SJCRH30 (cell line): ENCODE data around the gene DMC1. TPM values are rescaled to one million over a fixed set of nuclear protein-coding genes. Genes with fewer than 3 reads are reported as not detected.

Experiments
- DNase-seq, 2 experiments: peaks; one replicate each; pipeline ENCODE4 v3.0.0-alpha.2; 2015 to 2020
- H3K27ac ChIP-seq: fragments of 250-450 bp; sonication (Bioruptor Pico); 2 replicates; pipeline ENCODE4 v1.5.1; 2020; ENCODE audit warnings: mild to moderate bottlenecking, moderate library complexity
- H3K27me3 ChIP-seq: fragments of 250-450 bp; sonication (Bioruptor Pico); 2 replicates; pipeline ENCODE4 v1.5.1; 2020; ENCODE audit warnings: mild to moderate bottlenecking, moderate library complexity
- H3K36me3 ChIP-seq: fragments of 250-450 bp; sonication (Bioruptor Pico); 2 replicates; pipeline ENCODE4 v1.5.1; 2020; ENCODE audit warnings: mild to moderate bottlenecking, moderate library complexity
- H3K4me1 ChIP-seq: fragments of 250-450 bp; sonication (Bioruptor Pico); 2 replicates; pipeline ENCODE4 v1.5.1; 2020; ENCODE audit warnings: mild to moderate bottlenecking, moderate library complexity
- H3K4me3 ChIP-seq: fragments of 250-450 bp; sonication (Bioruptor Pico); 2 replicates; pipeline ENCODE4 v1.5.1; 2020; ENCODE audit warnings: mild to moderate bottlenecking, moderate library complexity
- H3K9me3 ChIP-seq: fragments of 250-450 bp; sonication (Bioruptor Pico); replicated peaks from 2 replicates; pipeline ENCODE4 v1.5.1; 2020; ENCODE audit warnings: mild to moderate bottlenecking, moderate library complexity
- total RNA-seq: library from RNA; depleted of rRNA; stranded (reverse); fragments of >200 nt; shearing (Covaris generic); gene quantifications from 2 replicates; pipeline ENCODE4 v1.2.3, GENCODE V29; 2014

DMC1 gene
- total RNA-seq, 1 experiment from 2014 or later = not detected

DNA sequence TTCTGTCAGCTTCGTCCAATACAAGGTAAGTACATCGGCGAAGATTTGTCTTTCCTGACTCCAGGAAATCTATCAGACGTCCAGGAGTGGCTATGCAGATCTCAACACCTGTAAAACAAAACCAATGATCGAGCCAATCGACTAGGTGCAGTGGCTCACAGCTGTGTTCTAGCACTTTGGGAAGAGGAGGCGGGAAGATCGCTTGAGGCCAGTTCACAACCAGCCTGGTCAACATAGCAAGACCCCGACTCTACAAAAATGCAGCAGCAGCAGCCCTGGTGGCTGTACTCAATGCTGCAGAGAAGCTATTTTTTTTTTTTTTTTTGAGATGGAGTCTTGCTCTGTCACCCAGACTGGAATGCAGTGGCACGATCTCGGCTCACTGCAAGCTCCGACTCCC is 75.0 kb downstream of the DMC1 start:
- no peaks in the 10 kb centered on the region for H3K9me3 ChIP-seq
- peaks cover 94% of the 10 kb centered on the region for H3K36me3 ChIP-seq
- no peak overlapping the region for H3K4me3 ChIP-seq
- H3K27ac ChIP-seq = no peak overlapping the region
- no peaks in the 10 kb centered on the region for H3K27me3 ChIP-seq
- no peak for DNase-seq
- H3K4me1 ChIP-seq = no peaks in the 10 kb centered on the region

DNA sequence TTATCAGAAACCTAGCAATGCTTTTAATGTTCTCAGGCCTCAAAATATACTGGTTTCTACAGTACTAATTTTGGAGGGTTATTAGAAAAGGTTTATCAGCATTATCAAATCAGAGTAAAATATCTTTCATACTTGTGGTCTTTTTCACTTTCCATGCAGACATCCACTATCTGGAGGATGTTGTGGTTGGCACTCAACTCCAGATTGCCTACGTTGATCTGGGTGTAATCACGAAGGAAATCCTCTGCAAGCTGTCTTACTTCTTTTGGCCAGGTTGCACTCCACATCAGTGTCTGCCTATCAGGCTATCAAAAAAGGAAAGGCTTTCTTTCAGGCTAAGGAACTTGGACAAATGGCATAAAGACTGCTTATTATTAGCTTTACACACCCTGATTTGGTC is 75.5 kb downstream of the DMC1 start:
- H3K27me3 ChIP-seq = no peaks in the 10 kb centered on the region
- H3K4me3 ChIP-seq = no peak overlapping the region
- peaks cover 94% of the 10 kb centered on the region for H3K36me3 ChIP-seq
- no peak overlapping the region for H3K27ac ChIP-seq
- no peak for DNase-seq
- no peaks in the 10 kb centered on the region for H3K4me1 ChIP-seq
- no peaks in the 10 kb centered on the region for H3K9me3 ChIP-seq

GRCh38 chr22:38491707-38492348 is 78.2 kb downstream of the DMC1 start:
- Histone ChIP-seq H3K36me3 (peaks cover 95% of the 10 kb centered on the region), H3K4me3 (no peak overlapping the region), H3K4me1 (no peaks in the 10 kb centered on the region), H3K27me3 (no peaks in the 10 kb centered on the region), H3K9me3 (no peaks in the 10 kb centered on the region), H3K27ac (no peak overlapping the region)
- no peak for DNase-seq

DNA sequence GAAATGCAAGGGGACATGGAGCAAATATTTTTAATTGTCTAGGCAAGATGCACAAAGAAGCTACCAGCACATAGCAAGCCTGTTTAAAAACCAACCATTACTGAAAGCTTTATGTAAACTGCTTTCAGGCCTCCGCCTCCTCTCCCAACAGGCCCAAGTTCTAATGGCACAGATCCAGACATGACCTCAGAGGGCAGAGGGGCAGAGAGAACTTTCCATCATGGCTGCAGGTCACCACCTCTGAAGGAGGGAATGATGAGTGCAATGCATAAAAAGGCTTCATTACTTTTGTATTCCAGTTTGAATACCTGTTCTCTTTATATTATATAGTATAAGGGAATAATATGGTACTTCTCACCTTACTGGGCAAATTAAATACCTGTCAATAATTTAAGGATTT is 79.1 kb downstream of the DMC1 start:
- Histone ChIP-seq H3K4me1 (no peaks in the 10 kb centered on the region), H3K4me3 (no peak overlapping the region), H3K9me3 (no peaks in the 10 kb centered on the region), H3K36me3 (peaks cover 95% of the 10 kb centered on the region), H3K27ac (no peak overlapping the region), H3K27me3 (no peaks in the 10 kb centered on the region)
- DNase-seq = peak in 1 of 2 experiments; percentile 17

DNA sequence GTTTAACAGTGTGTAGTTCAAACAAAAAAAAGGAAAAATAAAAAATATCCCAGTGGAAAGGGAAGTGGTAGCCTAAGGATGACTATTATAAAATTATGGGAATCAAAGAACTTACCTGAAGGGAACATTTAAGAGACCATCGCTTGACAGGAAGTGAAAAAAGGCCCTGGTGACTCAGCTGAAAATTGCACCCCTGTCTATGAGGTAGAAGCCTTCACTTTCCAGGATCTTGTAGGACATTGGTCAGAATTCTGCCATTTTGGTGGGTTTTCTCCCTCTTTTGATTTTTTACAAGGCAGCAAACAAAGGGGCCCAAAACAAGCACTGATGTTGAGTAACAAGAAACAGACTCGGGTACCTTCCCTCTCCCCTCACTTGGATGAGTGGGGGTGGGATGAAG is 79.5 kb downstream of the DMC1 start:
- Histone ChIP-seq H3K9me3 (no peaks in the 10 kb centered on the region), H3K27ac (no peak overlapping the region)

DNA sequence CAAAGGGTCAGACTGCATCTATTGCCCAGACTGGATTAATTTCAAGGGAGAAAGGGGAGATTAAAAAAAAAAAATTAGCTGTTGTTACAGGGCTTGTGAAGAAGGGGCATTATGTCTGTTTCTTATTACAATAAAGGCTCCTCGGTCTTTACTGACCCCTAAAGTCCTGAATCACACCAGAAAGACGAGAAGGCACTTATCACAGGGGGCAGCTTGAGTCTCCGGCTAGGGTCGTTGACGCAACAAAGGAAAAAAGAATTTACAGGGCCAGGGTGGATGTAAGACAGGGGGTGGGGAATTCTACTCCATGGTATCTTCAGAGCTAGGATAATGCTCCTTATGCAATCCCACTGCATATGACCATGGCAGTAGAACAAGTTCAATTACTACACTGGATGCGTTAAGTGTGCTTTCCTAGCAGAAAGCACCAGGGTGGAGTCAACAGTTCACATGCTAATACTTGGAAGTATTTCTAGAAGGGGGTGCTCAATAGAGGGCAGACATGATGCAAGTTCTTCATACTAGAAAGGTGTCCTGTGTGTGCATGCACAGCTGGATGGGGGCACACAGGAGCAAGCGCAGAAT is 80.3 kb downstream of the DMC1 start:
- no peak overlapping the region for H3K27ac ChIP-seq
- no peaks in the 10 kb centered on the region for H3K4me1 ChIP-seq
- H3K27me3 ChIP-seq = no peaks in the 10 kb centered on the region
- peaks cover 93% of the 10 kb centered on the region for H3K36me3 ChIP-seq
- H3K9me3 ChIP-seq = no peaks in the 10 kb centered on the region
- DNase-seq = no peak
- no peak overlapping the region for H3K4me3 ChIP-seq

More for the DNA sequence above, 79.5 kb downstream of the DMC1 start:
- no peak for DNase-seq
- H3K4me3 ChIP-seq = no peak overlapping the region
- peaks cover 93% of the 10 kb centered on the region for H3K36me3 ChIP-seq
- no peaks in the 10 kb centered on the region for H3K4me1 ChIP-seq
- H3K27me3 ChIP-seq = no peaks in the 10 kb centered on the region

DNA sequence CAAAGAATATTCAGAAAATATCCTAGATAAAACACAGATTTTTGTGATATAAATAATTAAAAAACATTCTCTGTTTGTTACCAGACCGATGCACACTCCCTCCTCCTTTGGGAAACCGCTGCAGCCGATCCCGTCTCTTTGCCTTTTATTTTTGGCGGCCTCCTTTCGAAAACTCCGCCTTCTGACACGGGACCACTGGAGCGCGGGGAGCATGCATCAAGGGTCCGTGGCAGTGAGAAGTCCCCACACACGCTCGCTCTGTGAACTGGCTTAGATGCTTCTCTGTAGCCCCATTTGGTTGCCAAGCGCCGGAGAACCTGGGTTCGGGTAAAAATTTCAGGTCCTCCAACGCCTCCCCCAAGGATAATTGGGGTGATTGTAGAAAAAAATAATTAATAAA is 80.8 kb downstream of the DMC1 start:
- no peak overlapping the region for H3K4me3 ChIP-seq
- H3K4me1 ChIP-seq = no peaks in the 10 kb centered on the region
- no peaks in the 10 kb centered on the region for H3K27me3 ChIP-seq
- H3K27ac ChIP-seq = no peak overlapping the region
- no peaks in the 10 kb centered on the region for H3K9me3 ChIP-seq
- no peak for DNase-seq
- peaks cover 93% of the 10 kb centered on the region for H3K36me3 ChIP-seq

- no peaks in the 10 kb centered on the region for H3K9me3 ChIP-seq
- peaks cover 95% of the 10 kb centered on the region for H3K36me3 ChIP-seq
- no peaks in the 10 kb centered on the region for H3K4me1 ChIP-seq
- H3K27me3 ChIP-seq = no peaks in the 10 kb centered on the region
- H3K27ac ChIP-seq = no peak overlapping the region
- no peak overlapping the region for H3K4me3 ChIP-seq
- no peak for DNase-seq
Observed at GRCh38 chr22:38487946-38488345, 82.0 kb downstream of the DMC1 start.

GRCh38 chr22:38485783-38486182 is 84.2 kb downstream of the DMC1 start:
- Histone ChIP-seq H3K36me3 (peaks cover 95% of the 10 kb centered on the region), H3K9me3 (no peaks in the 10 kb centered on the region), H3K27ac (no peak overlapping the region), H3K27me3 (no peaks in the 10 kb centered on the region), H3K4me1 (no peaks in the 10 kb centered on the region), H3K4me3 (no peak overlapping the region)
- no peak for DNase-seq

GRCh38 chr22:38484244-38484643 is 85.7 kb downstream of the DMC1 start:
- Histone ChIP-seq H3K9me3 (no peaks in the 10 kb centered on the region), H3K4me1 (no peaks in the 10 kb centered on the region), H3K4me3 (no peak overlapping the region), H3K27ac (no peak overlapping the region), H3K27me3 (no peaks in the 10 kb centered on the region), H3K36me3 (peaks cover 81% of the 10 kb centered on the region)
- no peak for DNase-seq

DNA sequence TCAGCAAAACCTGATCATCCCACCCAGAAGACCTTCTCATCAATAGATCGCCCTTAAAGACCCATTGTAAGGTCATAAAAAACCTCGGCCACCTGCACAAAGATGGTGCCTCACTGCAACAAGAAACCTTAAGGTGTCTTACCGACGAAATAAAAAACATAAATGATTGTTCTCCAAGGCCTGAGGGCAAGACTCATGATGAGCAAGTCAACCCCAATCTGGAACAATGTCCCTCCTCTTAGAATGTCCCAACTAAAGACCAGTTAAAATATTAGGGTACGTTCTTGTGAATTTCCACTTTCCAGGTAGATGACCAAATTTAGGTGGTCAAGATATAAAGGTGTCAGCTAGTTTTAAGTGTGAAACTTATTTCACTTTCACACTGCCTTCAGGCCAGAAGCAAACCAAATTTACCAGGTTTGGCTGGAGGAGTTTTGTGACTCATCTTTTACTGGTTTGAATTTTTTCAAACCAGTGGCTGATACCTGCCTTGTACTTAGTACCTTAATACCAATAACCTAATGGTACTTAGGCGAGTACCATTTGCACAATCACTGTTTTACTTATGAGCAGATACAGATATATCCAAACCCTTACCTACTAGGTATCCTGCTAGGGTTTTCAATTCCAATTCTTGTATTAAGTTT is 87.2 kb downstream of the DMC1 start:
- no peaks in the 10 kb centered on the region for H3K4me1 ChIP-seq
- H3K27me3 ChIP-seq = no peaks in the 10 kb centered on the region
- peaks cover 67% of the 10 kb centered on the region for H3K36me3 ChIP-seq
- H3K9me3 ChIP-seq = no peaks in the 10 kb centered on the region
- no peak for DNase-seq
- no peak overlapping the region for H3K27ac ChIP-seq
- no peak overlapping the region for H3K4me3 ChIP-seq

DNA sequence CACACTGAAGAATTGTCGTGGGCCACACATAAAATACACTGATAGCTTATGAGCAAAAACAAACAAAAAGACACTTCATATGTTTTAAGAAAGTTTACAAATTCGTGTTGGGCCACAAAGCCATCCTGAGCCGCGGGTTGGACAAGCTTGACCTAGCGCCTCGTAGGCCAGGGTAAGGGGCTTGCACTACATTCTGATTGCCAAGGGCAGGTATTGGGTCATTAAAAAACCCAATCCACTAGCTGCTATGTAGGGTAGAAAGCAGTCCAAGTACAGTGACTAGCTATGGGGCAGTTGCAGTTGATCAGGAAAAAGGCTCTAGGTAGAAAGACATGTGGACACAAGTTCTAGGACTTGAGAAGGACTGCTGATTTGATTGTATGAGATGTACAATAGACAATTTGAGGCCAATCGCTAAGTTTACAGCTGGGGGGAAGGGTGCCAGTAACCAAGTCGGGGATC is 88.1 kb downstream of the DMC1 start:
- no peak for DNase-seq

DNA sequence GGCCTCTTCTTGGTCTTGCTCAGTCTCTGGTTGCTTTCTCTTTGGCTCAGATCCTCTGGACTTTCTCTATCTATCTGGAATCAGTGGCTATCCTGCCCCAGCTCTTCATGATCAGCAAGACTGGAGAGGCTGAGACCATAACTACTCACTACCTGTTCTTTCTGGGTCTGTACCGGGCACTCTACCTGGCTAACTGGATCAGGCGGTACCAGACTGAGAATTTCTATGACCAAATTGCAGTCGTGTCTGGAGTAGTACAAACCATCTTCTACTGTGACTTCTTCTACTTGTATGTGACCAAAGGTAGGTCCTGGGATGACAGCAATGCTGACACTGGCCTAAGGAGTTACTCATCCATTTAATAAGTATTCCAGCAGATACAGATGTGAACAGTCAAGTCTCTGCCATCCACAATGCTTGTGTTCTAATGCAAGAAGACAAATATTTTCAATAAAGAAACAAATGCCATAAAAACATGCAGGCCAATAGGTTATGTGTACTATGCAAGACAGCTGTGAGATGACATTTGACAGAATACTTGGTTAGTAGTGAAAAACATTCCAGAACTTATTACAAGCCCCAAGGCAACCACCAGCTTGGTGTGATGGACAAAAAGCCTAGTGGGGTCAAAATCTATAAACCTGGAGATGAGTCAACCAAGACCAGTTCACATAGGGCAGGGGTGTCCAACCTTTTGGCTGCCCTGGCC is 88.7 kb downstream of the DMC1 start:
- Histone ChIP-seq H3K36me3 (peaks cover 53% of the 10 kb centered on the region), H3K27ac (no peak overlapping the region), H3K27me3 (no peaks in the 10 kb centered on the region), H3K4me3 (no peak overlapping the region), H3K9me3 (no peaks in the 10 kb centered on the region), H3K4me1 (no peaks in the 10 kb centered on the region)
- DNase-seq = no peak

More for the DNA sequence above, 88.1 kb downstream of the DMC1 start:
- H3K4me1 ChIP-seq = no peaks in the 10 kb centered on the region
- H3K36me3 ChIP-seq = peaks cover 59% of the 10 kb centered on the region
- H3K9me3 ChIP-seq = no peaks in the 10 kb centered on the region
- H3K4me3 ChIP-seq = no peak overlapping the region
- H3K27me3 ChIP-seq = no peaks in the 10 kb centered on the region
- no peak overlapping the region for H3K27ac ChIP-seq

DNA sequence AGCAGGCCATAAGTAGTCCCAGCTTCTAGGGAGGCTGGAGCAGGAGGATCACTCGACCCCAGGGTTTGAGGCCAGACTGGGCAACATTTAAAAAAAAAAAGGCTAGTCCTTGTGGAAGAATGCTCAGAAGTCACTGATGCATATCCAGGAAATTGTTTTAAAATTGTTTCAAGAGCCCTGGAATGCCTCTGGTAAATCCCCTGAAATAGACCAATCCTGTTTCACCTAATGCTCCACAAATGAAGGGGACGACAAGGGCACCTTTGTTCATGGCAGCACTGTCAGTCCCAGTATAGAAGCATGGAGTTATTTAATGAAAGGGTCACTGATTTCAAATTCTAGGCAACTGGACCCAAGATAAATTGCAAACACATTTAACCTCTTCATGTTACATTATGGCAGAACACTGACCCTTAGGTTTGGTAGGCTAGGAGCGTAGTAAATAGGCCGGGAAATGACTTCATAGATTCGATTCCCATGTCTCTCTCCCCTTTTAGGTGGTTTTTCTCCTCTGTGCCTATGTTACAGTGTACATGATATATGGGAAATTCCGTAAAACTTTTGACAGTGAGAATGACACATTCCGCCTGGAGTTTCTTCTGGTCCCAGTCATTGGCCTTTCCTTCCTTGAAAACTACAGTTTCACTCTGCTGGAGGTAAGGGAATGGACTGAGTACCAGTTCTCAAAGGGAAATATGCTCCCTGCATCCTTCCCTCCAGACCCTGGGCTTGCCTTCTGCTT is 90.7 kb downstream of the DMC1 start:
- H3K27me3 ChIP-seq = no peaks in the 10 kb centered on the region
- H3K27ac ChIP-seq = no peak overlapping the region
- peaks cover 37% of the 10 kb centered on the region for H3K36me3 ChIP-seq
- no peak for DNase-seq
- no peaks in the 10 kb centered on the region for H3K4me1 ChIP-seq
- H3K9me3 ChIP-seq = no peaks in the 10 kb centered on the region
- H3K4me3 ChIP-seq = no peak overlapping the region
